ENCODE data around the gene VEZT. TPM values are rescaled to one million over a fixed set of nuclear protein-coding genes. Genes with fewer than 3 reads are reported as not detected.

The VEZT gene
- total and polyA plus RNA-seq, 2 donors (not counting 1 experiment from before 2014, with no cell fraction given): 76.6 to 123 TPM

GRCh38 chr12:95208678-95209077, 8.9 kb upstream of the VEZT start:
- Histone ChIP-seq H3K9ac (ENCODE audit: insufficient read depth, low read length) (no peak overlapping the region), H3K4me1 (ENCODE audit: control insufficient read depth, extremely low read depth, insufficient read depth, low read length) (peaks cover 18% of the 10 kb centered on the region), H4K20me1 (ENCODE audit: control insufficient read depth, extremely low read depth, insufficient read depth, low read length) (no peaks in the 10 kb centered on the region), H3K36me3 (ENCODE audit: control insufficient read depth, insufficient read depth, low read length) (no peaks in the 10 kb centered on the region), H3K4me3 (replicated peaks in 1 of 4; ENCODE audit: control extremely low read depth in 1 of 4, insufficient read depth in 1 of 4, low read depth in 3 of 4, low read length in 4 of 4) (no peak overlapping the region), H3K27me3 (ENCODE audit: control insufficient read depth, insufficient read depth, low read length) (no peaks in the 10 kb centered on the region), H3K9me3 (ENCODE audit: control insufficient read depth, insufficient read depth, low read depth, low read length) (no peaks in the 10 kb centered on the region), H3K4me2 (ENCODE audit: extremely low read depth, insufficient read depth, low read length) (no peak overlapping the region), H2AFZ (ENCODE audit: low read length) (no peak overlapping the region), H3K27ac (ENCODE audit: insufficient read depth, low read length) (no peak overlapping the region), H3K79me2 (ENCODE audit: control insufficient read depth, insufficient read depth, low read length) (no peaks in the 10 kb centered on the region)
- DNase-seq (ENCODE audit: low read depth in 2 of 2): no peak
- TF ChIP-seq EZH2 (IDR thresholded peaks at IDR 0.05; ENCODE audit: low read length, missing control alignments): no peak
- TF ChIP-seq CTCF (conservative IDR thresholded peaks at IDR 0.05 in 1 of 2, IDR thresholded peaks at IDR 0.05 in 1 of 2; ENCODE audit: low read depth in 1 of 2, low read length in 2 of 2): no peak

- Histone ChIP-seq H3K4me1 (ENCODE audit: control insufficient read depth, extremely low read depth, insufficient read depth, low read length) (no peaks in the 10 kb centered on the region), H2AFZ (ENCODE audit: low read length) (no peak overlapping the region), H3K9me3 (ENCODE audit: control insufficient read depth, insufficient read depth, low read depth, low read length) (no peaks in the 10 kb centered on the region), H3K27me3 (ENCODE audit: control insufficient read depth, insufficient read depth, low read length) (no peaks in the 10 kb centered on the region), H3K4me2 (ENCODE audit: extremely low read depth, insufficient read depth, low read length) (no peak overlapping the region), H4K20me1 (ENCODE audit: control insufficient read depth, extremely low read depth, insufficient read depth, low read length) (no peaks in the 10 kb centered on the region), H3K36me3 (ENCODE audit: control insufficient read depth, insufficient read depth, low read length) (no peaks in the 10 kb centered on the region), H3K9ac (ENCODE audit: insufficient read depth, low read length) (no peak overlapping the region), H3K79me2 (ENCODE audit: control insufficient read depth, insufficient read depth, low read length) (peaks cover 2% of the 10 kb centered on the region), H3K4me3 (replicated peaks in 1 of 4; ENCODE audit: control extremely low read depth in 1 of 4, insufficient read depth in 1 of 4, low read depth in 3 of 4, low read length in 4 of 4) (no peak overlapping the region), H3K27ac (ENCODE audit: insufficient read depth, low read length) (no peak overlapping the region)
- TF ChIP-seq CTCF (conservative IDR thresholded peaks at IDR 0.05 in 1 of 2, IDR thresholded peaks at IDR 0.05 in 1 of 2; ENCODE audit: low read depth in 1 of 2, low read length in 2 of 2) (no peak), EZH2 (IDR thresholded peaks at IDR 0.05; ENCODE audit: low read length, missing control alignments) (no peak)
- peak in 1 of 2 donors; percentile 48 for DNase-seq (ENCODE audit: low read depth in 2 of 2)
Measured at GRCh38 chr12:95212586-95212985, 5.0 kb upstream of the VEZT start.

- no peak overlapping the region for H3K27ac ChIP-seq (ENCODE audit: insufficient read depth, low read length)
- no peak overlapping the region for H3K4me3 ChIP-seq (replicated peaks in 1 of 4; ENCODE audit: control extremely low read depth in 1 of 4, insufficient read depth in 1 of 4, low read depth in 3 of 4, low read length in 4 of 4)
- H3K36me3 ChIP-seq (ENCODE audit: control insufficient read depth, insufficient read depth, low read length): no peaks in the 10 kb centered on the region
- H2AFZ ChIP-seq (ENCODE audit: low read length): no peak overlapping the region
- DNase-seq (ENCODE audit: low read depth in 2 of 2): no peak
- peaks cover 3% of the 10 kb centered on the region for H3K79me2 ChIP-seq (ENCODE audit: control insufficient read depth, insufficient read depth, low read length)
- no peak overlapping the region for H3K9ac ChIP-seq (ENCODE audit: insufficient read depth, low read length)
- H3K4me2 ChIP-seq (ENCODE audit: extremely low read depth, insufficient read depth, low read length): no peak overlapping the region
- H4K20me1 ChIP-seq (ENCODE audit: control insufficient read depth, extremely low read depth, insufficient read depth, low read length): no peaks in the 10 kb centered on the region
- no peaks in the 10 kb centered on the region for H3K9me3 ChIP-seq (ENCODE audit: control insufficient read depth, insufficient read depth, low read depth, low read length)
- TF ChIP-seq EZH2 (IDR thresholded peaks at IDR 0.05; ENCODE audit: low read length, missing control alignments): no peak
- no peak for TF ChIP-seq CTCF (conservative IDR thresholded peaks at IDR 0.05 in 1 of 2, IDR thresholded peaks at IDR 0.05 in 1 of 2; ENCODE audit: low read depth in 1 of 2, low read length in 2 of 2)
- no peaks in the 10 kb centered on the region for H3K4me1 ChIP-seq (ENCODE audit: control insufficient read depth, extremely low read depth, insufficient read depth, low read length)
- no peaks in the 10 kb centered on the region for H3K27me3 ChIP-seq (ENCODE audit: control insufficient read depth, insufficient read depth, low read length)
Measured at GRCh38 chr12:95213119-95213518, 4.5 kb upstream of the VEZT start.
